Liver (tissue), 9 donors: Measurements from ENCODE around the gene ZNF664. TPM values are rescaled to one million over a fixed set of nuclear protein-coding genes. Genes with fewer than 3 reads are reported as not detected.

Source experiments
- DNase-seq: peaks from one replicate; pipeline ENCODE4 v3.0.0-alpha.2; 2017; ENCODE audit warnings: low spot score
- H3K27ac ChIP-seq, 2 donors: one replicate each; pipeline ENCODE4 v1.7.0; 2013; ENCODE audit warnings: inconsistent platforms in 2 of 2, low read length in 2 of 2, control low read depth in 1 of 2, low read depth in 1 of 2, mild to moderate bottlenecking in 1 of 2
- H3K27me3 ChIP-seq, 4 donors: one replicate each; pipeline versions ENCODE4 v1.6.1 to v1.7.0; 2013; ENCODE audit warnings: low read length in 3 of 4, inconsistent platforms in 1 of 4, mild to moderate bottlenecking in 1 of 4, moderate library complexity in 1 of 4; ENCODE audit not compliant: control insufficient read depth in 4 of 4, insufficient read depth in 4 of 4
- H3K36me3 ChIP-seq, 4 donors: one replicate each; pipeline versions ENCODE4 v1.6.1 to v1.7.0; 2013; ENCODE audit warnings: low read length in 3 of 4, mild to moderate bottlenecking in 3 of 4, low read depth in 1 of 4, moderate library complexity in 1 of 4; ENCODE audit not compliant: control insufficient read depth in 4 of 4, insufficient read depth in 3 of 4
- H3K4me1 ChIP-seq, 4 donors: one replicate each; pipeline versions ENCODE4 v1.6.1 to v1.7.0; 2013; ENCODE audit warnings: low read length in 3 of 4, mild to moderate bottlenecking in 3 of 4, moderate library complexity in 1 of 4; ENCODE audit not compliant: control insufficient read depth in 4 of 4, insufficient read depth in 4 of 4
- H3K4me3 ChIP-seq, 3 donors: one replicate each; pipeline versions ENCODE4 v1.6.1 to v1.7.0; 2013; ENCODE audit warnings: low read length in 3 of 3, control low read depth in 1 of 3, low read depth in 1 of 3, mild to moderate bottlenecking in 1 of 3
- H3K9ac ChIP-seq, 2 donors: one replicate each; pipeline ENCODE4 v1.7.0; 2013; ENCODE audit warnings: low read length in 2 of 2, mild to moderate bottlenecking in 2 of 2, moderate library complexity in 2 of 2, control low read depth in 1 of 2, low read depth in 1 of 2
- H3K9me3 ChIP-seq, 4 donors: one replicate each; pipeline versions ENCODE4 v1.6.1 to v1.7.0; 2013; ENCODE audit warnings: low read length in 3 of 4; ENCODE audit not compliant: control insufficient read depth in 4 of 4
- CTCF ChIP-seq: fragments of 150-350 bp; IDR thresholded peaks from 2 replicates; pipeline ENCODE4 v1.5.1; 2017; ENCODE audit warnings: improper control_type of control experiment, low read depth, low read length; ENCODE audit not compliant: missing input control
- EGR1 ChIP-seq, 2 donors: IDR thresholded peaks; 2 replicates each; pipeline ENCODE4 v1.6.1; 2016 to 2018; ENCODE audit warnings: antibody characterized with exemption in 2 of 2, low read depth in 2 of 2
- FOXA1 ChIP-seq: IDR thresholded peaks from 2 replicates; pipeline ENCODE4 v1.6.1; 2016; ENCODE audit warnings: antibody characterized with exemption
- FOXA2 ChIP-seq: IDR thresholded peaks from 2 replicates; pipeline ENCODE4 v1.6.1; 2016; ENCODE audit warnings: antibody characterized with exemption
- HNF4A ChIP-seq, 2 donors: conservative IDR thresholded peaks; 2 replicates each; pipeline ENCODE4 v1.6.1; 2016; ENCODE audit warnings: antibody characterized with exemption in 2 of 2, mild to moderate bottlenecking in 2 of 2
- HNF4G ChIP-seq: IDR thresholded peaks from 2 replicates; pipeline ENCODE4 v1.6.1; 2016; ENCODE audit warnings: antibody characterized with exemption
- JUND ChIP-seq, 2 donors: IDR thresholded peaks; 2 replicates each; pipeline ENCODE4 v1.6.1; 2016; ENCODE audit warnings: antibody characterized with exemption in 2 of 2
- NR2F2 ChIP-seq: IDR thresholded peaks from 2 replicates; pipeline ENCODE4 v1.6.1; 2016; ENCODE audit warnings: antibody characterized with exemption
- RAD21 ChIP-seq, 2 donors: IDR thresholded peaks; 2 replicates each; pipeline ENCODE4 v1.6.1; 2016; ENCODE audit warnings: antibody characterized with exemption in 2 of 2, mild to moderate bottlenecking in 2 of 2
- RXRA ChIP-seq, 2 donors: IDR thresholded peaks; 2 replicates each; pipeline ENCODE4 v1.6.1; 2017 to 2018; ENCODE audit warnings: antibody characterized with exemption in 2 of 2, mild to moderate bottlenecking in 1 of 2
- SP1 ChIP-seq: IDR thresholded peaks from 2 replicates; pipeline ENCODE4 v1.6.1; 2018; ENCODE audit warnings: antibody characterized with exemption, mild to moderate bottlenecking
- TAF1 ChIP-seq: conservative IDR thresholded peaks from 2 replicates; pipeline ENCODE4 v1.6.1; 2016; ENCODE audit warnings: antibody characterized with exemption, mild to moderate bottlenecking
- YY1 ChIP-seq: IDR thresholded peaks from 2 replicates; pipeline ENCODE4 v1.6.1; 2016; ENCODE audit warnings: antibody characterized with exemption, mild to moderate bottlenecking
- WGBS: extraction: QIAGEN DNeasy Blood & Tissue Kit; methylation state at CpG from one replicate; pipeline ENCODE4 v1.1.7; 2013; 5-methylcytosine and 5-hydroxymethylcytosine counted together
- polyA plus RNA-seq, 2 donors: library from polyadenylated mRNA; stranded (reverse) in 1 of 2; unstranded in 1 of 2; fragments of 200-250 nt in 1 of 2; fragments of >200 nt in 1 of 2; fragmentation: Nextera tagmentation in 1 of 2; extraction: Ambion mirVana in 1 of 2; gene quantifications; one replicate each; pipeline versions ENCODE4 v1.2.1 to v1.2.3, GENCODE V29; 2013 to 2015
- total RNA-seq, 2 donors: library from RNA; depleted of rRNA; stranded (reverse); fragments of >200 nt; gene quantifications; one replicate each; pipeline ENCODE4 v1.2.3, GENCODE V29; 2014
- TF ChIP-seq, protein P1 (sequence below): IDR thresholded peaks from 2 replicates; pipeline ENCODE4 v1.6.1; 2016; ENCODE audit warnings: antibody characterized with exemption
- TF ChIP-seq, protein P2 (sequence below): IDR thresholded peaks from 2 replicates; pipeline ENCODE4 v1.6.1; 2016; ENCODE audit warnings: antibody characterized with exemption
- donor health status: healthy.
- donor health status: healthy.
- donor health status: healthy.
- donor health status: healthy.
- donor health status: healthy.

Gene ZNF664
- total and polyA plus RNA-seq, 4 donors, result 7.2 to 40.3 (median 29.6) TPM

GRCh38 chr12:124044021-124044420, 71.0 kb downstream of the ZNF664 start:
- TF ChIP-seq TAF1, result no peak
- TF ChIP-seq SP1, result no peak
- no peak for TF ChIP-seq HNF4A (conservative IDR thresholded peaks at IDR 0.05)
- TF ChIP-seq JUND (IDR thresholded peaks at IDR 0.05), result no peak
- TF ChIP-seq HNF4G, result no peak
- H3K27me3 ChIP-seq, result no peaks in the 10 kb centered on the region
- no peak overlapping the region for H3K27ac ChIP-seq
- peaks cover 0 to 18% (median 3%) of the 10 kb centered on the region in 4 donors for H3K9me3 ChIP-seq
- no peak overlapping the region for H3K9ac ChIP-seq
- DNase-seq, result no peak
- H3K4me3 ChIP-seq, result no peak overlapping the region
- H3K36me3 ChIP-seq, result no peaks in the 10 kb centered on the region
- H3K4me1 ChIP-seq, result no peaks in the 10 kb centered on the region
- WGBS, result 89% methylated on average over 8 of the region's 8 CpGs

GRCh38 chr12:124044809-124045321, 71.8 kb downstream of the ZNF664 start:
- Histone ChIP-seq H3K27ac (no peak overlapping the region), H3K27me3 (no peaks in the 10 kb centered on the region), H3K9me3 (peaks cover 0 to 18% (median 3%) of the 10 kb centered on the region in 4 donors), H3K4me1 (no peaks in the 10 kb centered on the region), H3K36me3 (no peaks in the 10 kb centered on the region), H3K4me3 (no peak overlapping the region), H3K9ac (no peak overlapping the region)
- 76% methylated on average over 15 of the region's 15 CpGs for WGBS
- TF ChIP-seq FOXA1 (no peak), SP1 (no peak), CTCF (no peak), EGR1 (IDR thresholded peaks at IDR 0.05; ENCODE audit: low read depth in 2 of 2) (no peak), HNF4A (conservative IDR thresholded peaks at IDR 0.05) (no peak), NR2F2 (no peak), RXRA (IDR thresholded peaks at IDR 0.05) (no peak), FOXA2 (no peak), RAD21 (IDR thresholded peaks at IDR 0.05) (no peak)
- TF ChIP-seq, protein P1, sequence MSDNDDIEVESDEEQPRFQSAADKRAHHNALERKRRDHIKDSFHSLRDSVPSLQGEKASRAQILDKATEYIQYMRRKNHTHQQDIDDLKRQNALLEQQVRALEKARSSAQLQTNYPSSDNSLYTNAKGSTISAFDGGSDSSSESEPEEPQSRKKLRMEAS, result no peak
- TF ChIP-seq, protein P2, sequence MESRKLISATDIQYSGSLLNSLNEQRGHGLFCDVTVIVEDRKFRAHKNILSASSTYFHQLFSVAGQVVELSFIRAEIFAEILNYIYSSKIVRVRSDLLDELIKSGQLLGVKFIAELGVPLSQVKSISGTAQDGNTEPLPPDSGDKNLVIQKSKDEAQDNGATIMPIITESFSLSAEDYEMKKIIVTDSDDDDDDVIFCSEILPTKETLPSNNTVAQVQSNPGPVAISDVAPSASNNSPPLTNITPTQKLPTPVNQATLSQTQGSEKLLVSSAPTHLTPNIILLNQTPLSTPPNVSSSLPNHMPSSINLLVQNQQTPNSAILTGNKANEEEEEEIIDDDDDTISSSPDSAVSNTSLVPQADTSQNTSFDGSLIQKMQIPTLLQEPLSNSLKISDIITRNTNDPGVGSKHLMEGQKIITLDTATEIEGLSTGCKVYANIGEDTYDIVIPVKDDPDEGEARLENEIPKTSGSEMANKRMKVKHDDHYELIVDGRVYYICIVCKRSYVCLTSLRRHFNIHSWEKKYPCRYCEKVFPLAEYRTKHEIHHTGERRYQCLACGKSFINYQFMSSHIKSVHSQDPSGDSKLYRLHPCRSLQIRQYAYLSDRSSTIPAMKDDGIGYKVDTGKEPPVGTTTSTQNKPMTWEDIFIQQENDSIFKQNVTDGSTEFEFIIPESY, result no peak
- DNase-seq, result no peak

DNA sequence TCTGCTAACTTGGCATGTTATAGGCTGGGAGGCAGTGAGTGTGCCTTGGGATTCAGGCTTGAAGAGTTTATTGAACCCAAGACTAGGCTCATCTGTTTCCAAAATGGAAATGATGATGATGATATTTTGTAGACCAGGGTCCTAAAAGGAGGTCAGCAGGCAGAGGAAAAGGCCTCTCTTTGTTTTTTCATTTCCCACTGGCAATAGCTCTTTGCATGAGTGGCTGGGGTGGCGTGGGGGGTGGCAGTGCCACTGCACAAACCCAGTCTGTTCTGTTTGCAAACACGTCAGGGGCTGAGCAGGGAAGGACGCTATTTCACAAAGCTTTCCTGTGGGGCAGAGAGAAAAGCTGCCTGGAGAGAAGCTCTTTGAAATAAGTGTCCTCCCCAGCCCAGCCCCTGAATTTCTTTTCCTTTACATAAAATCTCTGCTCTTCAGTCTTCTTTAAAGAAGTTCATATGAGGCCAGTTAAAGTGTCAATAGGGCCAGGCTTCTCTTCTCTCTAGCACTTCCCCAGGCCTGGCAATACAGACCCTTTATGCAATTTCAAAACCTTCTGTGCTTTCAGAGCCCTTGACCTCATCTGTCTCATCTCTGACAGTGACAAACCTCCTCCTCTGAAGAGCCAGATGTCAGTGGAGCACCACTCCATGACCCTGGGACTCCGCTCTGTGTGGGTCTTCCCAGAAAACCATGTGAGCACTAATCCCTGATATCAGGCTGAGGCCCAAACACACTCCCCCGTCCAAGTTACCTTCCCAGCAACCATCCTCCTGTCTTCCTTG, 72.8 kb downstream of the ZNF664 start:
- no peak for DNase-seq
- Histone ChIP-seq H3K9ac (no peak overlapping the region), H3K27ac (no peak overlapping the region), H3K4me3 (no peak overlapping the region), H3K4me1 (no peaks in the 10 kb centered on the region), H3K36me3 (no peaks in the 10 kb centered on the region), H3K9me3 (peaks cover 0 to 18% (median 3%) of the 10 kb centered on the region in 4 donors), H3K27me3 (no peaks in the 10 kb centered on the region)
- WGBS, result 95% methylated on average over 5 of the region's 5 CpGs
- TF ChIP-seq HNF4A (conservative IDR thresholded peaks at IDR 0.05) (no peak), RXRA (IDR thresholded peaks at IDR 0.05) (no peak), HNF4G (no peak), YY1 (no peak)
- TF ChIP-seq, protein P2, result no peak
